ENCODE measurements around the gene OR5H14. TPM values are rescaled to one million over a fixed set of nuclear protein-coding genes. Genes with fewer than 3 reads are reported as not detected.

Gene OR5H14
- total and polyA plus RNA-seq, 2 of the 8 experiments (the other 6 are each of a cell fraction or from before 2014, with no cell fraction given) = not detected

- WGBS, 2 experiments (ENCODE audit: extremely low coverage in 1 of 2, insufficient coverage in 1 of 2, insufficient read length in 1 of 2, insufficient replicate concordance in 2 of 2, low coverage in 1 of 2, low lambda C conversion rate in 2 of 2, missing lambda C conversion rate in 1 of 2) = 86% methylated on average over 3 of the region's 3 CpGs; no CpG with 5 or more reads in 1 of the 2 experiments
- Histone ChIP-seq H3K56ac (replicated peaks; ENCODE audit: insufficient read length, low read depth, low read length) (no peak overlapping the region), H3K4me1 (replicated peaks in 1 of 4; ENCODE audit: control insufficient read depth in 3 of 4, insufficient read depth in 4 of 4, low read length in 3 of 4) (peaks cover 0 to 4% (median 0%) of the 10 kb centered on the region in 4 experiments; a peak in 1 of 7 replicates), H3K4me2 (ENCODE audit: insufficient read depth in 1 of 2, low read depth in 2 of 2, low read length in 2 of 2) (no peak overlapping the region), H3K18ac (ENCODE audit: extremely low read depth, low read length) (no peak overlapping the region), H2AFZ (ENCODE audit: low read length) (no peak overlapping the region), H2BK12ac (ENCODE audit: low read depth, low read length) (no peak overlapping the region), H3K9me3 (ENCODE audit: insufficient read depth in 2 of 2, low read depth in 1 of 2, low read length in 1 of 2) (no peaks in the 10 kb centered on the region), H3K9ac (replicated peaks in 1 of 4; ENCODE audit: extremely low read depth in 1 of 4, low read depth in 3 of 4, low read length in 3 of 4) (no peak overlapping the region), H3K79me1 (ENCODE audit: low read depth, low read length) (no peaks in the 10 kb centered on the region), H4K5ac (ENCODE audit: insufficient read length, low read depth, low read length) (no peak overlapping the region), H4K20me1 (replicated peaks in 1 of 2; ENCODE audit: control insufficient read depth in 1 of 2, insufficient read depth in 2 of 2, low read length in 2 of 2) (no peaks in the 10 kb centered on the region), H2BK5ac (ENCODE audit: low read depth, low read length) (no peak overlapping the region), H2BK20ac (ENCODE audit: low read length) (no peak overlapping the region), H3K23me2 (ENCODE audit: low read depth, low read length) (no peaks in the 10 kb centered on the region), H2BK120ac (replicated peaks; ENCODE audit: low read depth, low read length) (no peak overlapping the region), H3K27me3 (replicated peaks in 1 of 4; ENCODE audit: control insufficient read depth in 3 of 4, extremely low read depth in 1 of 4, insufficient read depth in 3 of 4, low read length in 3 of 4) (no peaks in the 10 kb centered on the region), H4K8ac (ENCODE audit: extremely low read depth, insufficient read depth, low read length) (no peak overlapping the region), H2BK15ac (ENCODE audit: low read length) (no peak overlapping the region), H2AK5ac (ENCODE audit: low read depth, low read length) (no peak overlapping the region), H3K79me2 (ENCODE audit: control insufficient read depth in 1 of 2, insufficient read depth in 2 of 2, low read length in 2 of 2) (no peaks in the 10 kb centered on the region), H3K23ac (ENCODE audit: insufficient read length) (no peak overlapping the region), H3K4me3 (ENCODE audit: extremely low read depth in 1 of 4, insufficient read depth in 2 of 4, low read depth in 3 of 4, low read length in 4 of 4) (no peak overlapping the region), H3K14ac (ENCODE audit: insufficient read length) (no peak overlapping the region), H3K36me3 (ENCODE audit: control insufficient read depth in 2 of 4, insufficient read depth in 4 of 4, low read length in 3 of 4) (no peaks in the 10 kb centered on the region), H3K4ac (replicated peaks; ENCODE audit: insufficient read length, low read depth, low read length) (no peak overlapping the region), H3K27ac (ENCODE audit: low read depth, low read length) (no peak overlapping the region), H4K91ac (replicated peaks; ENCODE audit: insufficient read length, low read length) (no peak overlapping the region)
- no peak for DNase-seq (ENCODE audit: low read depth in 1 of 2, low spot score in 2 of 2)
- CTCF ChIA-PET (ENCODE audit: partially characterized antibody) = no interaction called here
- POLR2A ChIA-PET (ENCODE audit: partially characterized antibody) = no interaction called here
- no peak for FAIRE-seq
- TF ChIP-seq NANOG (IDR thresholded peaks at IDR 0.05; ENCODE audit: insufficient read depth, low read depth, low read length, poor library complexity, severe bottlenecking) (no peak), POLR2A (IDR thresholded peaks at IDR 0.05; ENCODE audit: control extremely low read depth in 1 of 2, low read depth in 2 of 2, low read length in 2 of 2) (no peak), TEAD4 (IDR thresholded peaks at IDR 0.05; ENCODE audit: low read depth, low read length) (no peak), JUND (IDR thresholded peaks at IDR 0.05; ENCODE audit: low read length) (no peak), CTCF (IDR thresholded peaks at IDR 0.05; ENCODE audit: control extremely low read depth in 1 of 3, insufficient read depth in 1 of 3, low read depth in 1 of 3, low read length in 3 of 3) (no peak), SIN3A (conservative IDR thresholded peaks at IDR 0.05 in 1 of 2, IDR thresholded peaks at IDR 0.05 in 1 of 2; ENCODE audit: low read depth in 1 of 2, low read length in 2 of 2) (no peak), TAF1 (IDR thresholded peaks at IDR 0.05; ENCODE audit: low read depth, low read length) (no peak), KDM5A (IDR thresholded peaks at IDR 0.05; ENCODE audit: low read length) (no peak), CTBP2 (IDR thresholded peaks at IDR 0.05; ENCODE audit: borderline replicate concordance, insufficient read depth, insufficient read length, low read length) (no peak), NRF1 (IDR thresholded peaks at IDR 0.05; ENCODE audit: low read depth, low read length) (no peak)
- TF ChIP-seq, protein P1, sequence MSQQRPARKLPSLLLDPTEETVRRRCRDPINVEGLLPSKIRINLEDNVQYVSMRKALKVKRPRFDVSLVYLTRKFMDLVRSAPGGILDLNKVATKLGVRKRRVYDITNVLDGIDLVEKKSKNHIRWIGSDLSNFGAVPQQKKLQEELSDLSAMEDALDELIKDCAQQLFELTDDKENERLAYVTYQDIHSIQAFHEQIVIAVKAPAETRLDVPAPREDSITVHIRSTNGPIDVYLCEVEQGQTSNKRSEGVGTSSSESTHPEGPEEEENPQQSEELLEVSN (IDR thresholded peaks at IDR 0.05) = no peak
Measured at GRCh38 chr3:98180319-98180890, 33.1 kb downstream of the OR5H14 start.
